OCI-LY3 (cell line): Measurements from ENCODE around the gene SHH.

Experiments
- CTCF ChIP-seq: fragments of 200-600, 300-600 bp; sonication (generic); IDR thresholded peaks from 2 replicates; pipeline ENCODE4 v1.5.1; 2014; ENCODE audit warnings: antibody characterized with exemption, low read length, low read depth
- EZH2phosphoT487 ChIP-seq: fragments of 200-600 bp; shearing (Covaris generic); IDR thresholded peaks from 2 replicates; pipeline ENCODE4 v1.6.1; 2018; ENCODE audit warnings: antibody characterized with exemption, mixed run types, low read depth

GRCh38 chr7:155766966-155767916 lies 45.0 kb downstream of the SHH start:
- TF ChIP-seq CTCF: no peak; the same call in 1 of the 2 replicates
- no peak for TF ChIP-seq EZH2phosphoT487
